Activated CD8-positive, alpha-beta memory T cell treated with anti-CD3 and anti-CD28 coated beads, Interleukin-2, amount 10 ng/mL, durations not matched to agents 7 days and 5 days (primary cell): ENCODE data around the gene FSD1L. TPM values are rescaled to one million over a fixed set of nuclear protein-coding genes. Genes with fewer than 3 reads are reported as not detected.

Experiments used
- ATAC-seq: fragments of 150-1000 bp; cut with Tn5 transposase; one replicate; pipeline ENCODE4 v1.10.0; 2021; ENCODE audit warnings: moderate library complexity
- CTCF ChIA-PET: fragments of 350-600 bp; sonication (Branson Sonifier 250); formaldehyde crosslinking; loops from one replicate; lab custom pipeline; 2021; ENCODE audit warnings: antibody characterized with exemption; lab: Charles Lee
- DNase-seq: peaks from one replicate; pipeline ENCODE4 v3.0.0-alpha.2; 2020
- H3K27ac Mint-ChIP-seq: one replicate; pipeline ENCODE4 v1.8.0; 2021; ENCODE audit warnings: mild to moderate bottlenecking, mixed read lengths
- H3K27me3 Mint-ChIP-seq: one replicate; pipeline ENCODE4 v1.8.0; 2021; ENCODE audit warnings: mixed read lengths
- H3K36me3 Mint-ChIP-seq: one replicate; pipeline ENCODE4 v1.8.0; 2021; ENCODE audit warnings: mild to moderate bottlenecking, mixed read lengths
- H3K4me1 Mint-ChIP-seq: one replicate; pipeline ENCODE4 v1.8.0; 2021; ENCODE audit warnings: mixed read lengths
- H3K4me3 Mint-ChIP-seq: one replicate; pipeline ENCODE4 v1.8.0; 2021; ENCODE audit warnings: mild to moderate bottlenecking, moderate library complexity, mixed read lengths
- H3K9me3 Mint-ChIP-seq: one replicate; pipeline ENCODE4 v1.8.0; 2022; ENCODE audit warnings: low read depth, mixed read lengths
- total RNA-seq, 2 experiments: library from RNA; stranded (reverse); gene quantifications; one replicate each; pipeline ENCODE4 v1.2.3, GENCODE V29; 2021

The FSD1L gene
- total RNA-seq, 2 experiments from 2014 or later = 6.3 to 9.2 TPM

GRCh38 chr9:105473221-105473620, 25.4 kb downstream of the FSD1L start:
- DNase-seq (no peak), ATAC-seq (no peak)
- Mint-ChIP-seq H3K27me3 (no peaks in the 10 kb centered on the region), H3K9me3 (no peaks in the 10 kb centered on the region), H3K4me1 (no peaks in the 10 kb centered on the region), H3K27ac (no peak overlapping the region), H3K4me3 (no peak overlapping the region), H3K36me3 (peaks cover 16% of the 10 kb centered on the region)
- CTCF ChIA-PET = interaction anchor here (1.2 kb wide), 1 partner anchor 12 kb away, joined by 4 read pairs; no protein-coding TSS in a partner anchor

GRCh38 chr9:105475302-105475701, 27.5 kb downstream of the FSD1L start:
- Mint-ChIP-seq H3K36me3 (peaks cover 4% of the 10 kb centered on the region), H3K27ac (no peak overlapping the region), H3K4me3 (no peak overlapping the region), H3K4me1 (no peaks in the 10 kb centered on the region), H3K27me3 (no peaks in the 10 kb centered on the region), H3K9me3 (no peaks in the 10 kb centered on the region)
- DNase-seq (no peak), ATAC-seq (no peak)
- CTCF ChIA-PET = no interaction called here

- CTCF ChIA-PET = interaction anchor here (0.9 kb wide), 1 partner anchor 7 kb away, joined by 3 read pairs; no protein-coding TSS in a partner anchor
- no peaks in the 10 kb centered on the region for H3K9me3 Mint-ChIP-seq
- ATAC-seq (no peak), DNase-seq (no peak)
- H3K4me3 Mint-ChIP-seq = no peak overlapping the region
- H3K27ac Mint-ChIP-seq = no peak overlapping the region
- no peaks in the 10 kb centered on the region for H3K36me3 Mint-ChIP-seq
- no peaks in the 10 kb centered on the region for H3K27me3 Mint-ChIP-seq
- H3K4me1 Mint-ChIP-seq = no peaks in the 10 kb centered on the region
Measured at GRCh38 chr9:105479846-105480245, 32.0 kb downstream of the FSD1L start.

- Mint-ChIP-seq H3K9me3 (no peaks in the 10 kb centered on the region), H3K4me1 (no peaks in the 10 kb centered on the region), H3K4me3 (no peak overlapping the region), H3K27me3 (no peaks in the 10 kb centered on the region), H3K27ac (no peak overlapping the region), H3K36me3 (no peaks in the 10 kb centered on the region)
- ATAC-seq = no peak
- no peak for DNase-seq
- CTCF ChIA-PET = no interaction called here
Measured at GRCh38 chr9:105483618-105484017, 35.8 kb downstream of the FSD1L start.

GRCh38 chr9:105484226-105484625, 36.4 kb downstream of the FSD1L start:
- DNase-seq (no peak), ATAC-seq (no peak)
- H3K27me3 Mint-ChIP-seq = no peaks in the 10 kb centered on the region
- no peak overlapping the region for H3K27ac Mint-ChIP-seq
- CTCF ChIA-PET = no interaction called here
- H3K4me3 Mint-ChIP-seq = no peak overlapping the region
- H3K9me3 Mint-ChIP-seq = no peaks in the 10 kb centered on the region
- H3K36me3 Mint-ChIP-seq = peaks cover 1% of the 10 kb centered on the region
- no peaks in the 10 kb centered on the region for H3K4me1 Mint-ChIP-seq

- Mint-ChIP-seq H3K27ac (no peak overlapping the region), H3K9me3 (no peaks in the 10 kb centered on the region), H3K36me3 (peaks cover 1% of the 10 kb centered on the region), H3K27me3 (no peaks in the 10 kb centered on the region), H3K4me1 (no peaks in the 10 kb centered on the region), H3K4me3 (no peak overlapping the region)
- CTCF ChIA-PET = no interaction called here
- ATAC-seq (no peak), DNase-seq (no peak)
Measured at GRCh38 chr9:105485131-105485530, 37.3 kb downstream of the FSD1L start.

- Mint-ChIP-seq H3K4me3 (no peak overlapping the region), H3K36me3 (peaks cover 2% of the 10 kb centered on the region), H3K9me3 (no peaks in the 10 kb centered on the region), H3K27me3 (no peaks in the 10 kb centered on the region), H3K4me1 (no peaks in the 10 kb centered on the region), H3K27ac (no peak overlapping the region)
- CTCF ChIA-PET = no interaction called here
- ATAC-seq (no peak), DNase-seq (no peak)
Measured at GRCh38 chr9:105496826-105497225, 49.0 kb downstream of the FSD1L start.

- Mint-ChIP-seq H3K27me3 (no peaks in the 10 kb centered on the region), H3K4me3 (no peak overlapping the region), H3K36me3 (peaks cover 2% of the 10 kb centered on the region), H3K4me1 (no peaks in the 10 kb centered on the region), H3K27ac (no peak overlapping the region), H3K9me3 (no peaks in the 10 kb centered on the region)
- no peak for DNase-seq
- no peak for ATAC-seq
- CTCF ChIA-PET = interaction anchor here (0.6 kb wide), 1 partner anchor 1768 kb away, joined by 3 read pairs; no protein-coding TSS in a partner anchor
Measured at GRCh38 chr9:105497704-105498103, 49.9 kb downstream of the FSD1L start.

- ATAC-seq = no peak
- Mint-ChIP-seq H3K36me3 (peaks cover 2% of the 10 kb centered on the region), H3K4me1 (peaks cover 6% of the 10 kb centered on the region), H3K4me3 (no peak overlapping the region), H3K27ac (no peak overlapping the region), H3K9me3 (no peaks in the 10 kb centered on the region), H3K27me3 (no peaks in the 10 kb centered on the region)
- no peak for DNase-seq
- CTCF ChIA-PET = interaction anchor here (1.7 kb wide), 1 partner anchor 23 kb away, joined by 4 read pairs; no protein-coding TSS in a partner anchor
Measured at GRCh38 chr9:105500108-105500766, 52.4 kb downstream of the FSD1L start.

GRCh38 chr9:105501414-105501813, 53.6 kb downstream of the FSD1L start:
- DNase-seq (no peak), ATAC-seq (no peak)
- Mint-ChIP-seq H3K27me3 (no peaks in the 10 kb centered on the region), H3K4me1 (peaks cover 6% of the 10 kb centered on the region), H3K36me3 (peaks cover 2% of the 10 kb centered on the region), H3K27ac (no peak overlapping the region), H3K4me3 (no peak overlapping the region), H3K9me3 (no peaks in the 10 kb centered on the region)
- CTCF ChIA-PET = interaction anchor here (0.9 to 1.7 kb wide), 2 partner anchors 25 to 340 kb away, joined by 3 to 4 read pairs; no protein-coding TSS in a partner anchor

GRCh38 chr9:105502276-105502675, 54.4 kb downstream of the FSD1L start:
- ATAC-seq (no peak), DNase-seq (no peak)
- Mint-ChIP-seq H3K9me3 (no peaks in the 10 kb centered on the region), H3K36me3 (peaks cover 4% of the 10 kb centered on the region), H3K27me3 (no peaks in the 10 kb centered on the region), H3K27ac (no peak overlapping the region), H3K4me3 (no peak overlapping the region), H3K4me1 (peaks cover 6% of the 10 kb centered on the region)
- CTCF ChIA-PET = interaction anchor here (0.9 kb wide), 2 partner anchors 55 to 340 kb away, joined by 3 read pairs; no protein-coding TSS in a partner anchor

- ATAC-seq (no peak), DNase-seq (no peak)
- Mint-ChIP-seq H3K27ac (no peak overlapping the region), H3K36me3 (peaks cover 1% of the 10 kb centered on the region), H3K27me3 (no peaks in the 10 kb centered on the region), H3K4me1 (peaks cover 6% of the 10 kb centered on the region), H3K4me3 (no peak overlapping the region), H3K9me3 (no peaks in the 10 kb centered on the region)
- CTCF ChIA-PET = no interaction called here
Measured at GRCh38 chr9:105503881-105504280, 56.0 kb downstream of the FSD1L start.

GRCh38 chr9:105507096-105507790, 59.4 kb downstream of the FSD1L start:
- Mint-ChIP-seq H3K9me3 (no peaks in the 10 kb centered on the region), H3K4me1 (peaks cover 7% of the 10 kb centered on the region), H3K4me3 (no peak overlapping the region), H3K27me3 (no peaks in the 10 kb centered on the region), H3K27ac (no peak overlapping the region), H3K36me3 (peaks cover 1% of the 10 kb centered on the region)
- CTCF ChIA-PET = no interaction called here
- ATAC-seq (no peak), DNase-seq (no peak)

- Mint-ChIP-seq H3K4me3 (no peak overlapping the region), H3K9me3 (no peaks in the 10 kb centered on the region), H3K36me3 (peaks cover 1% of the 10 kb centered on the region), H3K27ac (no peak overlapping the region), H3K4me1 (peaks cover 7% of the 10 kb centered on the region), H3K27me3 (no peaks in the 10 kb centered on the region)
- CTCF ChIA-PET = no interaction called here
- DNase-seq = no peak
- ATAC-seq = no peak
Measured at GRCh38 chr9:105508530-105508929, 60.7 kb downstream of the FSD1L start.
